GM20000 (cell line): ENCODE results near the gene ASCL2.

ENCODE experiments used
- DNase-seq: peaks from one replicate; pipeline ENCODE4 v3.0.0; 2012; ENCODE audit warnings: low spot score
- CTCF ChIP-seq: IDR thresholded peaks from 2 replicates; pipeline ENCODE4 v1.5.1; 2012; ENCODE audit warnings: mild to moderate bottlenecking, control low read depth; ENCODE audit errors: extremely low read depth, missing control alignments

Gene ASCL2

GRCh38 chr11:2306877-2307500 is 36.6 kb upstream of the ASCL2 start:
- TF ChIP-seq CTCF: no peak
- no peak for DNase-seq

GRCh38 chr11:2306452-2306823 is 36.0 kb upstream of the ASCL2 start:
- no peak for TF ChIP-seq CTCF
- no peak for DNase-seq

- no peak for DNase-seq
- TF ChIP-seq CTCF: no peak
Measured at GRCh38 chr11:2305788-2306451, 35.5 kb upstream of the ASCL2 start.

- peak; percentile 86 for DNase-seq
- peak; percentile 83 for TF ChIP-seq CTCF
Measured at GRCh38 chr11:2305140-2305778, 34.9 kb upstream of the ASCL2 start.

- TF ChIP-seq CTCF: no peak
- DNase-seq: no peak
Measured at GRCh38 chr11:2304506-2305139, 34.2 kb upstream of the ASCL2 start.

- no peak for DNase-seq
- TF ChIP-seq CTCF: no peak
Measured at GRCh38 chr11:2303627-2304505, 33.5 kb upstream of the ASCL2 start.
